HepG2 (cell line): ENCODE data around the gene NUBPL. TPM values are rescaled to one million over a fixed set of nuclear protein-coding genes. Genes with fewer than 3 reads are reported as not detected.

Source experiments
- AHDC1 ChIP-seq: sonication (generic); formaldehyde crosslinking; IDR thresholded peaks from 2 replicates; pipeline ENCODE4 v1.5.1; 2020; ENCODE audit warnings: mild to moderate bottlenecking, missing genetic modification reagents, borderline replicate concordance
- FOXJ3 ChIP-seq: sonication (generic); formaldehyde crosslinking; IDR thresholded peaks from 2 replicates; pipeline ENCODE4 v1.4.0; 2020; ENCODE audit warnings: missing genetic modification reagents, mild to moderate bottlenecking, borderline replicate concordance
- HDAC6 ChIP-seq: fragments of 200-600 bp; sonication (generic); IDR thresholded peaks from 2 replicates; pipeline ENCODE4 v1.7.0; 2017; ENCODE audit warnings: mild to moderate bottlenecking, antibody characterized with exemption, low read length, low read depth
- LCORL ChIP-seq, 2 experiments: fragments of 450-650 bp in 1 of 2; sonication (generic) in 1 of 2; formaldehyde crosslinking in 1 of 2; IDR thresholded peaks; 2 replicates each; pipeline versions ENCODE4 v1.5.0 to v1.6.1; 2017 to 2020; ENCODE audit warnings: antibody characterized with exemption in 1 of 2, missing genetic modification reagents in 1 of 2
- NFAT5 ChIP-seq: sonication (generic); formaldehyde crosslinking; IDR thresholded peaks from 2 replicates; pipeline ENCODE4 v1.4.0; 2020; ENCODE audit warnings: missing genetic modification reagents
- NR2F1 ChIP-seq, 2 experiments: fragments of 450-650 bp in 1 of 2; formaldehyde crosslinking in 1 of 2; IDR thresholded peaks; 2 replicates each; pipeline versions ENCODE4 v1.5.0 to v1.6.1; 2016 to 2020; ENCODE audit warnings: mild to moderate bottlenecking in 1 of 2, missing compliant biosample characterization in 1 of 2, missing genetic modification reagents in 1 of 2, moderate library complexity in 1 of 2
- RFX5 ChIP-seq: IDR thresholded peaks from 2 replicates; pipeline ENCODE4 v1.6.1; 2011; ENCODE audit warnings: low read depth, low read length, improper control_type of control experiment
- SNRNP70 ChIP-seq: fragments of 200-400 bp; formaldehyde crosslinking; IDR thresholded peaks from 2 replicates; pipeline ENCODE4 v1.6.1; 2017; ENCODE audit warnings: mild to moderate bottlenecking, low read depth, low read length, moderate library complexity
- TCF7L2 ChIP-seq: IDR thresholded peaks from 2 replicates; pipeline ENCODE4 v1.6.1; 2011; ENCODE audit warnings: mild to moderate bottlenecking, low read depth, low read length, moderate library complexity
- TSC22D2 ChIP-seq: sonication (generic); formaldehyde crosslinking; IDR thresholded peaks from 2 replicates; pipeline ENCODE4 v1.5.1; 2020; ENCODE audit warnings: missing genetic modification reagents, mild to moderate bottlenecking, borderline replicate concordance
- ZMYM4 ChIP-seq: sonication (generic); formaldehyde crosslinking; IDR thresholded peaks from 2 replicates; pipeline ENCODE4 v1.8.1; 2023; ENCODE audit warnings: mild to moderate bottlenecking, missing genetic modification reagents
- ZNF329 ChIP-seq: sonication (generic); formaldehyde crosslinking; IDR thresholded peaks from 2 replicates; pipeline ENCODE4 v1.9.0; 2021; ENCODE audit warnings: low read depth, mild to moderate bottlenecking, missing genetic modification reagents
- polyA plus RNA-seq, 8 experiments: library from polyadenylated mRNA; depleted of rRNA in 3 of 8; stranded (reverse) in 7 of 8; unstranded in 1 of 8; fragments of >200 nt; fragmentation: Illumina TruSeq in 4 of 8; extraction: Trizol in 4 of 8; gene quantifications; 2 replicates each; pipeline versions ENCODE4 v1.2.1 to v1.2.3, GENCODE V29; 2011 to 2016; ENCODE audit warnings: low read depth in 4 of 8, missing spikeins in 1 of 8, mixed read lengths in 1 of 8; ENCODE audit not compliant: insufficient read depth in 1 of 8
- total RNA-seq, 5 experiments: library from RNA; depleted of rRNA; stranded (reverse); fragments of >200 nt; fragmentation: Illumina TruSeq; extraction: Trizol; gene quantifications; 2 replicates each; pipeline ENCODE4 v1.2.3, GENCODE V29; 2016; ENCODE audit warnings: low read depth in 1 of 5
- TF ChIP-seq, protein P1 (sequence below): IDR thresholded peaks from 2 replicates; pipeline ENCODE4 v1.6.1; 2012; ENCODE audit warnings: inconsistent platforms
- TF ChIP-seq, protein P2 (sequence below): sonication (generic); formaldehyde crosslinking; IDR thresholded peaks from 2 replicates; pipeline ENCODE4 v1.4.0; 2020; ENCODE audit warnings: missing genetic modification reagents, mild to moderate bottlenecking, borderline replicate concordance

NUBPL gene
- total and polyA plus RNA-seq, 2 of the 13 experiments (the other 11 are each of a cell fraction or from before 2014, with no cell fraction given), result 21.3 to 44.1 TPM

DNA sequence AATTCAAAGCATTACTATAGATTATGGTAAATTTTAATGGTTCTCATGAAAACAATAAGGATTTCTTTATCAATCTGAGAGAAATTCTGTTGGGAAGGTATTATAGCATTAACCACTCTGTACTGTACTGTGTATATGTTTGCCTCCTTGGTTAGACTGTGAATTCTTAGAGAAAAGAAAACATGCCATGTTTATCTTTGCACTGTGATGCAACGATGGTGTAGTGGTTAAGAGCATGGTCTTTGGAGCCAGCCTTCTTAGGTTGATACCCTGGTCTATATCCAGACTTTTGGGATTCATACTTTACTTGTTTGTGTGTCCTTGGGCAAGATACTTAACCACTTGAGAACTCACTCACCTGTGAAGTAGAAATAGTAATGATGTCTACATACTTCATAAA is 32.2 kb upstream of the NUBPL start (continued):
- TF ChIP-seq AHDC1 (CRISPR knock-in tag), result peak; percentile 91
- TF ChIP-seq HDAC6, result no peak
- 0 out of 4 replicates have a peak, but pooled peaks of 1 of the 2 experiments have one; percentile 31 for TF ChIP-seq NR2F1 (CRISPR knock-in tag; IDR thresholded peaks at IDR 0.05)
- TF ChIP-seq RFX5, result no peak
- peak; percentile 82; the same call in 1 of the 2 replicates for TF ChIP-seq FOXJ3 (CRISPR knock-in tag)
- TF ChIP-seq, protein P1, sequence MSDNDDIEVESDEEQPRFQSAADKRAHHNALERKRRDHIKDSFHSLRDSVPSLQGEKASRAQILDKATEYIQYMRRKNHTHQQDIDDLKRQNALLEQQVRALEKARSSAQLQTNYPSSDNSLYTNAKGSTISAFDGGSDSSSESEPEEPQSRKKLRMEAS, result 0 out of 2 replicates have a peak, but pooled peaks have one; percentile 36
- no peak for TF ChIP-seq SNRNP70
- no peak for TF ChIP-seq TSC22D2 (CRISPR knock-in tag)
- TF ChIP-seq ZMYM4 (CRISPR knock-in tag), result peak; percentile 44; the same call in 1 of the 2 replicates
- TF ChIP-seq TCF7L2, result no peak
- TF ChIP-seq, protein P2, sequence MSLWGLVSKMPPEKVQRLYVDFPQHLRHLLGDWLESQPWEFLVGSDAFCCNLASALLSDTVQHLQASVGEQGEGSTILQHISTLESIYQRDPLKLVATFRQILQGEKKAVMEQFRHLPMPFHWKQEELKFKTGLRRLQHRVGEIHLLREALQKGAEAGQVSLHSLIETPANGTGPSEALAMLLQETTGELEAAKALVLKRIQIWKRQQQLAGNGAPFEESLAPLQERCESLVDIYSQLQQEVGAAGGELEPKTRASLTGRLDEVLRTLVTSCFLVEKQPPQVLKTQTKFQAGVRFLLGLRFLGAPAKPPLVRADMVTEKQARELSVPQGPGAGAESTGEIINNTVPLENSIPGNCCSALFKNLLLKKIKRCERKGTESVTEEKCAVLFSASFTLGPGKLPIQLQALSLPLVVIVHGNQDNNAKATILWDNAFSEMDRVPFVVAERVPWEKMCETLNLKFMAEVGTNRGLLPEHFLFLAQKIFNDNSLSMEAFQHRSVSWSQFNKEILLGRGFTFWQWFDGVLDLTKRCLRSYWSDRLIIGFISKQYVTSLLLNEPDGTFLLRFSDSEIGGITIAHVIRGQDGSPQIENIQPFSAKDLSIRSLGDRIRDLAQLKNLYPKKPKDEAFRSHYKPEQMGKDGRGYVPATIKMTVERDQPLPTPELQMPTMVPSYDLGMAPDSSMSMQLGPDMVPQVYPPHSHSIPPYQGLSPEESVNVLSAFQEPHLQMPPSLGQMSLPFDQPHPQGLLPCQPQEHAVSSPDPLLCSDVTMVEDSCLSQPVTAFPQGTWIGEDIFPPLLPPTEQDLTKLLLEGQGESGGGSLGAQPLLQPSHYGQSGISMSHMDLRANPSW, result no peak
- TF ChIP-seq LCORL (IDR thresholded peaks at IDR 0.05), result no peak
- peak; percentile 49; the same call in 1 of the 2 replicates for TF ChIP-seq LCORL (CRISPR knock-in tag; IDR thresholded peaks at IDR 0.05)
- no peak for TF ChIP-seq NFAT5 (CRISPR knock-in tag)
- no peak for TF ChIP-seq ZNF329 (CRISPR knock-in tag)
